Lower leg skin (tissue), 3 donors: Measurements from ENCODE around the gene ZNF366.

ENCODE experiments used
- CTCF ChIP-seq, 3 donors: fragments of 450-650 bp; IDR thresholded peaks; one replicate each; pipeline ENCODE4 v1.5.1; 2016; ENCODE audit warnings: antibody characterized with exemption in 3 of 3, mild to moderate bottlenecking in 3 of 3, moderate library complexity in 2 of 3
- POLR2A ChIP-seq, 2 donors: fragments of 450-650 bp; IDR thresholded peaks; one replicate each; pipeline ENCODE4 v1.6.1; 2016 to 2017; ENCODE audit warnings: antibody characterized with exemption in 2 of 2, mild to moderate bottlenecking in 1 of 2, moderate library complexity in 1 of 2

GRCh38 chr5:72402381-72402890, 104.8 kb downstream of the ZNF366 start:
- TF ChIP-seq CTCF (IDR thresholded peaks at IDR 0.05) (no peak), POLR2A (IDR thresholded peaks at IDR 0.05) (no peak)
